Measurements from ENCODE around the gene TCF7.
A peak's percentile ranks its signal among the peaks of the same experiment; 100 is the strongest.

The TCF7 gene

GRCh38 chr5:134114886-134115805 lies 665 bp downstream of the TCF7 start:
- DNase-seq: peak; percentile 82

- no peak for DNase-seq
Measured at GRCh38 chr5:134115806-134116175, 1.3 kb downstream of the TCF7 start.

GRCh38 chr5:134116286-134116685 lies 1.8 kb downstream of the TCF7 start:
- DNase-seq: no peak

GRCh38 chr5:134116789-134117761 lies 2.6 kb downstream of the TCF7 start:
- DNase-seq: peak; percentile 35

- no peak for DNase-seq
Measured at GRCh38 chr5:134118212-134118835, 3.8 kb downstream of the TCF7 start.

DNA sequence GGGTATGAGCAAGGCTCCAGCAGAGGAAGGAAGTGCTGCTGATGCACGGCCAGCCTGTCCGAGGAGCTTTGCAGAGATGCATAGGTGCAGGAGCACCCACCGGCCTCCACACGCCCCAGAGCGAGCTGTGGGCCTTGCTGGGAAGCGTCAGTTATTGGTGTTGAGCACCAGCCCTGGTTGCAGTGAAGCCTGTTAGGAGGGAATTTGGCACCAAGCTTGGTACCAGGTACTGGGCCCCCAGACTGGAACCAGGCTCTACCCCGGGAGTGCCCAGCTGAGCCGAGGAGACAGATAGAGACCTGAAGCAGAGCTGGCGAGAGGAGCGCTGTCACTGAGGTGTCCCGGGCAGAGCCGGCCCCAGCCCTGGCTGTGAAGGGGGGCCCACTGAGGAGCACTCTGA lies 5.2 kb downstream of the TCF7 start:
- no peak for DNase-seq

- DNase-seq: no peak
Measured at GRCh38 chr5:134120386-134121138, 6.1 kb downstream of the TCF7 start.

GRCh38 chr5:134122530-134122929 lies 8.0 kb downstream of the TCF7 start:
- peak; percentile 67 for DNase-seq

DNA sequence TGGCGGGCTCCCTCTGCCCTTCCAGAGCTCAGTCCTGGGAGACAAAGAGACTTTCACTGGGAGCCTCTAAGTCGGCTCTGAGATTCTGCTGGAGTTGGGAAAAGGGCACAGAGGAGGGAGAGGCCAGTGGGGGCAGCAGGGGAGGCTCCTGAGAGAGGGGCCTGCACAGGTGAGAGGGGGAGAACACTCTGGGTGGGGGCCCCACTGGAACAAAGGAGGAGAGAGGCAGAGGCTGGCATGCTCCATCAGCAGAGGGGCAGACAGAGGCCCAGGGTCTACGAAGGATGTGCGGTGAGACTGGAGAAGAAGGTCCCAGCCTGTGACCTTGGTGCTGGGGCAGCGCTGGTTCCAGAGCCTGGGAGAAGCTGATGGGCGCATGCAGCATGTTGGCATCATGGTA lies 8.9 kb downstream of the TCF7 start:
- no peak for DNase-seq

DNA sequence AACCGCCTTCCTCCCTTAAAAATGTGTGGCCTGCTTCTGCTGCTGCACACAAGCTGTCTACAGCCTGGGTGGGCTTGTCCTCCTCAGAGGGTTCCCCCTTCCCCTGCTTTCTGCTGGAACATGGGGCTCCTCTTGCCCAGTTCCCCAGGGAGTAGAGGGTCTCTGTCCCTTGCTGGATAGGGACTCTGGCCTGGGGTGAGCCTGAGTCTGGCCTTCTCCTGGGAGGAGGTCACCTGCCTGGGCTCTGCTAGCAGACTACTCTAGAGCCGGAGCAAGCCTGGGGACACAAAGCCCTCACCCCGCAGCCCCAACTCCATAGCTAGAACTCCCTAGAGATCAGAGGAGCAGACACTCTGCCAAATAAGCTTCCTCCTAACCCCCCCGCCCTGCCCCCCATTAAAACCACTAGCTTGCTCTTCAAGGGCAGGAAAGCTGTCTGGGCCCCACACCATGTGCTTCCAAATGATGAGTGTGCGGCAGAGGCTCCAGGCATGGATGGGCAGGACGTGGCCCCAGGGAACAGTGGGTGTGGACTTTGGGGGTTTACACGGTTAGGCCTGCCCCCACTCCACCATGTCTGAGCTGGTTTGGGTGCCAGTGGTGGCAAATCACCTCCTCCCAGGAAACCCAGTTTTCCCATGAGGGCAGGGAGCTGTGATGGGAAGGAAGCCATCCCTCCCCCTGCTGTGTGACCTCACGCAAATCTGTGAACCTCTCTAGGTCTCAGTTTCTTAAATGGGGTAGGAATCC lies 10.0 kb downstream of the TCF7 start:
- DNase-seq: no peak

- DNase-seq: no peak
Measured at GRCh38 chr5:134125039-134126015, 10.8 kb downstream of the TCF7 start.

GRCh38 chr5:134127376-134127861 lies 12.9 kb downstream of the TCF7 start:
- DNase-seq: no peak

- DNase-seq: no peak
Measured at GRCh38 chr5:134127988-134128647, 13.6 kb downstream of the TCF7 start.

GRCh38 chr5:134128648-134128995 lies 14.1 kb downstream of the TCF7 start:
- no peak for DNase-seq

GRCh38 chr5:134129411-134130238 lies 15.1 kb downstream of the TCF7 start:
- no peak for DNase-seq

- peak; percentile 37 for DNase-seq
Measured at GRCh38 chr5:134130239-134130945, 15.9 kb downstream of the TCF7 start.

- no peak for DNase-seq
Measured at GRCh38 chr5:134131165-134131564, 16.7 kb downstream of the TCF7 start.
